Inferior parietal cortex (tissue), 1 donor: ENCODE data around the gene GARIN5A.

Source experiments
- DNase-seq: peaks from one replicate; pipeline ENCODE4 v3.0.0-alpha.2; 2016; ENCODE audit errors: extremely low spot score

The GARIN5A gene

DNA sequence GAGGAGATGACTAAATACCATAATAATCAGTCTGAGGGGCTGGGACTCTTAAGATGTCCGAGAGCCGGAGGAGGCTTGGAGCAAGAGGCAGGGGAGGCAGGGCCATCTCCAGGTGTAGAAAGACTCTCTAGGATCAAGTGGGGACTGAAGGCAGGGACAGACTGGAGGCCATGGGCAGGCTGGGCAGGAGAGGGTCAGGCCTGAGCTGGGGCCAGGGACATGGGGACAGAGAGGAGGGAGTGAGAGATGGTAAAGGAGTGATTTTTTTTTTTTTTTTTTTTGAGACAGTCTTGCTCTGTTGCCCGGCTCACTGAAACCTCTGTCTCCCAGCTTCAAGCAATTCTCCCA is 32.2 kb upstream of the GARIN5A start:
- DNase-seq = no peak

DNA sequence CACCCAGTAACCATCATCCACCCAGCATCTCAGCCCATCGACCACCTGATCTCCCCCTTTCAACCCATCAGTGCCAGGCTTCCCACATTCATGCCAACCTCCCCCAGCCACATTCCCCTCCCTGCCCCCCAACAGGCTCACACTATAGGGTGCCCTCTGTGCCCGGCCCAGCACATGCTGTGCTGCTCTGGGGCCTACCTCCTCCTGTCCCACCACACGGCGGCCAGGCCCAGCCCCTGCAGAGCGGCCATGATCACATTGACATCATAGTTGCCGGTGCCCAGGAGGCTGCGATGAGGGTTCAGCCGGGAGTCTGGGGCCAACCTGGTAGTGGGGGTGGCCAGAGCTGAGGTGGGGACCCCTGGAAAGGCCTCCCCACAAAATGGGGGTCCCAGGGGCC is 30.7 kb upstream of the GARIN5A start:
- DNase-seq = no peak

DNA sequence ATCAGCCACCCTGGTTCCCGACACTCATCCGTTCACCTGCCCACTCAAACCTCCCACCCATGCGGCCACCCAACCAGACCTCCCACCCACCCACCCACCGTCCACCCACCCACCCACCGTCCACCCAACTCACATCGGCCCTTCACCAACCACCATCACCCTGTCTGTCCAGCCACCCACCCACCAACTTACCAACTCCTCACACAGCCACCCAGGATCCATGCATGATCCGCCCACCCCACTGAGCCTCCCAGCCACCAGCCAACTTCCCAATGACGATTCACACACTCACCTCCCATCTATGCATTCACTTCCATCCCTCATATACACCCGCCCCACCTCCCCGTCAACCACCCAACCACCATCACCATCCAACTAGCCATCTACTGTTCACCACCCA is 30.1 kb upstream of the GARIN5A start:
- DNase-seq = no peak

DNA sequence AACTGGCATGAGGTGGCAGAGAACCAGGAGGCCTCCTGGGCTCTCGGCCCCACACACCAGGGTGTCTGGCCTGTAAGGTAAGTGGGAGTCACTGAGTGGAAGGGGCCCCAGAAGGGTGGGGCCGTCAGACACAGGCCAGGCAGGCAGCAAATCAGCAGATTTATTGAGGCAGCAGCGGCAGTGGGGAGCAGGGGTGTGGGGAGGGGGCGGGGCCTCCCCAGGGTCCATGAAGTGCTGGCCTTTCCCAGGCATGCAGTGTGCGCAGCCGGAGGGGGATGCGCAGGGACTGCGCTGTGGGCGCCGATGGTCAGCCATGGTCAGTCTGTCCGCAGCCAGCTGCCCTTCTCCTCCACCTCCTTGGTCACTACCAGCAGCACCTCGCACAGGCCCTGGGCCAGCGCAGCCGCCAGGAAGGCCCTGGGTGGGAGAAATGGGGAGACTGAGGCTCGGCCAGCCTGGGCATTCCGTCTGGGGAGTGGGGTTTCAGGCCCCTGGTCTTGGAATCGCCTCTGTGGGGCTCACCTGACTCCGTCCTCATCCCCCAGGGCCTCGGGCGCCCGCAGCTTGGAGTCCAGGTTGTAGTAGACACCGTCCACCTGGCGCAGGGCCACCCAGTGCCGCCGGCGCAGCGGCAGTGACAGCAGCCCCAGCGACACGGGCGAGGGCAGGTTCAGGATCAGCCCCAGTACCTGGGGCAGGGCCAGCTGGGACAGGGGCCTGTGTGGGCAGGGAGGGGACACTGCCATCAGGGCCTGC is 29.4 kb upstream of the GARIN5A start:
- no peak for DNase-seq

DNA sequence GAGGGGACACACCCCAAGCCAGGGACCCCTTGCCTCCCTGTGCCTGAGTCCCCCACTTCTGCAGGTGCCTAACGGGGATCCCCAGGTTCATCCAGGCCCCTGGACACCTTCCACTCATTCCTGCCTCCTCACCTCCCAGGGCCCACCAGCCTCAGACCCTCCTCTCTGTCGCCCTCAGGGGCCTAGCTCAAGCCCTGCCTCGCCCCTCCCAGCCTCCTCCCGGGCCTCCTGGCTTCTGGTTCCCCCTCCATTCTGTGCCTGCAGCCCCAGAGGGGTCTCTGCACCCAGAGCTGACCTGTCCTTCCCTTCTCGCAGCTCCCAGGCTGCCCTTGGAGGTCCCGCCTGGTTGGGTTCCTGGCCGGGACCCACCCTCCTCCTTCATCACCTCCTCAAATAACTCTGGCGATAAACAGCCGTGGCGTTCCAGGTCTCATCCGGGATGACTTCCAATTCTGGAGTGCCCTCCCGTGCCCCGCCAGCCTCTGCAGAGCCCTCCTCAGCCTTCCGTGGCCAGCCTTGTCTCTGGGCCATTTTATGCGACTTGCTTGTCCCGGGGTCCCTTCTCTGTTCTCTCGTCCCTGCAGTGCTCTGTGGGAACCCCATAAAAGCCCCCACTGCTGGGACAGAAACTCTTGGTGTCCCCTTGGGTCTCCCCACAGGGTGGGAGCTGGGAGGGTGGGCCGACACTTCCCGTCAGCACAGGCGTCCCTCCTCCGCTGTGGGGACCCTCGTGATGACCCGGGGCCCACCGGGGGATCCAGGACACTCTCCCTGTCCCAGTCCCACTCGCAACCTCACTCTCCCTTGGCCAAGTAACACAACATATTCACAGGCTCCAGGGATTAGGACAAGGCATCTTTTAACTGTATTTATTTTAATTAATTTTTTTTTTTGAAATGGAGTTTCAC is 25.2 kb upstream of the GARIN5A start:
- DNase-seq = no peak

DNA sequence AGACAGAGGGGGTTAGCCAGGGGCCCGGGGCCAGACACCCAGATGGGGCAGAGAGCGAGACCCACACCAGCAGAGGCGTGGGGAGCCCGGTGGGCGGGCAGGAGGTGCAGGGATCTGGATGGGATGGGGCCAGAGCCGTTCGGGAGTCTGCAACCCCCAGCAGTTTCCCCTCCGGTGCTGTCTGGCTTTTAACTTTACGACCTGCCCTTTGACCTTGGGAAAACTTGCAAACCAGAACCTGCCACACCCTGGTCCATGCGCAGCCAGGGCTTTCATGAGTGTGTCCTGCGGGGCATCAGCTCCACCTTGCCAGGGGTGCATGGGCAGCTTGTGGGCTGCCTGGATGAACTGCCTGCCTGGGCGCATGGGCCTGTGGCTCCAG is 24.5 kb upstream of the GARIN5A start:
- DNase-seq = no peak

DNA sequence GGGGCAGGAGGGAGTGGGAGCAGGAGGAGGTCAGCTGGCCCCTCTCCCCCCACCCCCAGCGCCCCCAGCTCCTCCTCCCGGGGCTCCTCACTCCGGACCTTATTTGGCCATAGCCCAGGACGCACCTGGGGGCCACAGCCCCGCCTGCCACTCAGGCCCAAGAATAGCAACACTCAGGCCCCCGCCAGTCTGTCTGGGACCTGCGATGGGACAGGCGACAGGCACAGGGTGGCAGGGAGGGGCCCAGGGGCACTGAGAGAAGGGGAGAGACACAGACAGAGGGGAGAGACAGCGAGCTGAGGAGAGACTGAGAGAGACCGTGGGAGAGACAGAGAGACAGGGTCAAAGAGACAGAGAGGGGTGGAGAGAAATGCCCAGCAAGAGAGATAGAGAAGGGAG is 24.1 kb upstream of the GARIN5A start:
- no peak for DNase-seq

DNA sequence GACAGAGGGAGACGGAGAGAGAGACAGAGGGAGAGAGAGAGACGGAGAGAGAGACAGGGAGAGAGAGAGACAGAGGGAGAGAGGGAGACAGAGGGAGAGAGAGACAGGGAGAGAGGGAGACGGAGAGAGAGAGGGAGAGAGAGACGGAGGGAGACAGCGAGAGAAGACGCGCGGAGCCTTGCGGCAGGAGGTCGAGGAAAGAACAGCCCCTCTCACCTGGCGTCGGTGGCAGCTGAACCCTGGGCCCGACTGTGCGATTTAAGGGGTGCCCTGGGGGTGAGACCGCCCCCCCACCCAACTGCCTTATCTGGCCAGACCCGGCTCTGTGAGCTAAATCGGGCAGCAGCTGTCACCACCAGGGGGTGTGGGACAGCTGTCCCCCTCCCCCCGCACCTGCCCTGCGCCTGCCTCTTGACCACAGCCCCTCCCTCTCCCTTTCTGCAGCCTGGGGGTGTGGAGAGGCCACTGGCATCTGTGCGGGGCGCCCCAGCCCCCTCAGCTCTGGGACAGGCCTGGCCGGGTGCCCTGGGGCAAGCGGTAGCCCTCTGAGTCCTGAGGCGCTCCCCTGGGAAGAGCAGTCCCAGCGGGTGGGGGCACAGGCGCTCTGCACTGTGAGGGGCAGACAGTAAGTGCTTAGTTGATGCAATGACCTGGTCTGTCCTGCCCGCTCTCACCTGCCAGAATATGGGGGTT is 23.6 kb upstream of the GARIN5A start:
- DNase-seq = no peak

DNA sequence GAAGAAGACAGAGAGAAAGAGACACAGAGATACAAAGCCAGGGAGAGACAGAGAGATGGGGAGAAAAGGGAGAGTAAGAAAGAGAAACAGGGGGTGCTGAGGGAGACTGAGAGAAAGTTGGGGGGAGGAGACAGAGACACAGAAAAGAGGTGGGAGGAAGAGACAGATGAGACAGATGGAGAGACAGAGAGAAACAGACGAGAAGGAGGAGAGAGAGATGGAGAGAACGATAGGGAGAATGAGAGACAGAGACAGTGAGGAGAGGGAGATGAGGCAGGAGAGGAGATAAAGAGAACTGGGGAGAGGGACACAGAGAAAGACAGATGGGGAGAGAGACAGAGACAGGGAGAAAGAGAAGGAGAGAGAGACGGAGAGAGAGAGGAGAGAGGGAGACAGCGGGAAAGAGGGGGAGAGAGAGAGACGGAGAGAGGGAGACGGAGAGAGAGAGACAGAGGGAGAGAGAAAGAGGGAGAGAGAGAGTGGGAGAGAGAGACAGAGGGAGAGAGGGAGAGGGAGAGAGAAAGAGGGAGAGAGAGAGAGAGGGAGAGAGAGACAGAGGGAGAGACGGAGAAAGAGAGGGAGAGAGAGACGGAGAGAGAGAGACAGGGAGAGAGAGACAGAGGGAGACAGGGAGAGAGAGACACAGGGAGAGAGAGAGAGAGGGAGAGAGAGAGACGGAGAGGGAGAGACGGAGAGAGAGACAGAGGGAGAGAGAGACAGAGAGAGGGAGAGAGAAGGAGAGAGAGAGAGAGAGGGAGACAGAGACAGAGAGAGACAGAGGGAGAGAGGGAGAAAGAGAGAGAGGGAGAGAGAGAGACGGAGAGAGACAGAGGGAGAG is 21.8 kb upstream of the GARIN5A start:
- DNase-seq = no peak

DNA sequence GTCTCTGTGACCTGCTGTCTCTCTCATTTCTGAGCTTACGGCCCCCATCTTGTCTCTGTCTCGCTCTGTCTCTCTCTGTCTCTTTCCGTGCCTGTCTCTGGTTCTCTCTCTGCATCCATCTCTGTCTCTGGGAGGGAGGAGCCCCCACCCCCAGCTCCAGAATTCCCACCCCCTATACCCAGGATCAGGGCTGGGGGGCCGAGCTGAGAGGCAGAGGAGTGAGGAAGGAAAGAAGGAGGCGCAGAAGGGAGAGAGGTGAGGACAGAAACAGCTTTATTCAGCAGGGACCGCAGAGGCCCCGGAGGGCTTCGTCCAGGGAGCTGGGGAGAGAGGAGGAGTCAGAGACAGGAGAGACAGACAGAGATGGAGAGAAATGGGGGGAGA is 20.4 kb upstream of the GARIN5A start:
- DNase-seq = no peak

DNA sequence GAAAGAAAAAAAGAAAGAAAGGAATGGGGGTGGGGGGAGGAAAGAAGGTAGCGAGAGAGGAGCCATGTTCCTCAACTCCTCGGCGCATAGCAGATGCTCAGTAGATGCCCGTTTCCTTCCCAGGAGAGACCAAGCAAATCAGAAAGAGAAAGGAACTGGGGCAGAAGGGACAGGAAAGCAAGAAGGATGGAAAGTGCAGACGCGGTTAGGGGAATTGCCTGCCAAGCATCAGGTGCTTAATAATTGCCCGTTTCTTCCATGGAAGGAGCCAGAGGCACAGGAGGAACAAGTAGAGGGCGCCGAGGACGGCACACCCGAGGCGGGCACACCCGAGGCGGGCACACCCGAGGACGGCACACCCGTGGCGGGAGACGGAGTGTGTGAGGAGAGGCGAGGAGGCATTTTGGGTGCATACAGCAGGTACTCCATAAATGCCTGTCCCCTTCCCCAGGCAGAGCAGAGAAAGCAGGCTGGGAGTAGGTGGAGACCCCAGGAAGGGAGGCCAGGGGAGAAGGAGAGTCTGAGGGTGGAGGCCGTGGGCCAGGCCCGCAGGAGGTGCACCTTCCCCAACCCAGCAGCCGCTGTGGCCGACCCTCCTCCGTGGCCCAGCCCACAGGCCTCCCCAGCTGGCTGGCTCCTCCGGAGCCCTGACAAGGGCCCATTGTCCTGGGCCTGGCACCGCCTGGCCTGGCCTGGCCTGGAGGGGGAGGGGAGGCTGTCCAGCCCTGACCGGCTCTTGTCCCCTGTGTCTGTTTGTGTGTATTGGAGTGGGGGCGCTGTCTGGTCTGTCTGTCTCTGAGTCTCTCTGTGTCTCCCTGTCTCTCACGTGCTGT is 19.8 kb upstream of the GARIN5A start:
- peak; percentile 81 for DNase-seq

DNA sequence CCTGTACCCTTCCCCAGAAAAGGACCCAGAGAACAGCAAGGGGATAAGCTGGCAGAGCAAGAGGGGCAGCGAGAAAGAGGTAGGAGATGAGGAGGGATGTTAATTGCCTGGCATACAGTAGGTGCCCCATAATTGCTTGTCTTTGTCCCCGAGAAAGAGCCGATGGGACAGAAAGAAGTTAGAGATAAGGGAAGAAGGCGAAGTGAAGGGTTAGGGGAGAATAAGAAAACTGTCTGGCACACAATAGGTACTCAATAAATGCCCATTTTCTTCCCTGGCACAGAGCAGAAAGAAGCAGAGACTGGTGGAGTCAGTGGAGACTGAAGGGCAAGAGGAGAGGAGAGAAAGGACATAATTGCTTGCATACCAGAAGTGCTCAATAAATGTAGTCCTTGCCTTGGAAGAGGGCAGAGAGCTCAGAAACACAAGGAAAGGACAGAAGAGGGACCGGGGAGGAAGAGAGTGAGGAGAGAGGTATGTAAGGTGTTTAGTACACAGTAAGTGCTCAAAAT is 18.4 kb upstream of the GARIN5A start:
- no peak for DNase-seq

DNA sequence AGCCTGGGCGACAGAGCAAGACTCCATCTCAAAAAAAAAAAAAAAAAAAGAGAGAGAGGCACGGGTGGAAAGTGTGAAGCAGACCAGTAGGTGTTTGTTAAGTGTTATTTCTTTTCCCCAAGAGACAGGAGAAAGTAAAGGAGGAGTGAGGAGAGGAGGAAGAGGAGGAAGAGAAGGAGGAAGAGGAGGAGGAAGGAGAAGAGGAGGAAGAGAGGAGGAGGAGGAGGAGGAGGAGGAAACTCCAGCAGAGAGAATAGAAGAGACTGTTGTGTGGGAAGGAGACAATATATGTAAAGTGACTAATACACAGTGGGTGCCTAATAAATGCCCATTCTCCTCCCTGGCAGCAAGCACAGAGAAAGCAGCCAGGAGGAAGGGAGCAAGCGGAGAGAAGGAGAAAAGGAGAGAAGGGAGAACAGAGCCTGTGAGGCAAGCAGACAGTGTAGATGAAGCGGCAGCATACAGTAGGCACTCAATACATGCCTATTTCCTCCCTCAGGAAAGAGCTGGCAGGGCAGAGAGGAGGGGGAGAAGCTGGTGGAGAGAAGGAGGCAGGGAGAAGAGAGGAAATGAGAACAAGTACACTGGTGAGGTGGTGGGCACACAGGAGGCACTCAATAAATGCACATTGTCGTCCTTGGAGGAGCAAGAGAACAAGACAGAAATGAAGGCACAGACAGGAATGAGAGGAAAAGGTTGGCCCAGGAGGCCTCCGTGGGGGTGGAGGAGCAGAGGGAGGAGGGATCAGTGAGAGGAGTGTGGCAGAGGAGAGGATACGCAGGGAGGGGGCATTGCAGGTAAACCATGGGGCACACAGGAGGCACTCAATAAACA is 17.8 kb upstream of the GARIN5A start:
- DNase-seq = no peak

DNA sequence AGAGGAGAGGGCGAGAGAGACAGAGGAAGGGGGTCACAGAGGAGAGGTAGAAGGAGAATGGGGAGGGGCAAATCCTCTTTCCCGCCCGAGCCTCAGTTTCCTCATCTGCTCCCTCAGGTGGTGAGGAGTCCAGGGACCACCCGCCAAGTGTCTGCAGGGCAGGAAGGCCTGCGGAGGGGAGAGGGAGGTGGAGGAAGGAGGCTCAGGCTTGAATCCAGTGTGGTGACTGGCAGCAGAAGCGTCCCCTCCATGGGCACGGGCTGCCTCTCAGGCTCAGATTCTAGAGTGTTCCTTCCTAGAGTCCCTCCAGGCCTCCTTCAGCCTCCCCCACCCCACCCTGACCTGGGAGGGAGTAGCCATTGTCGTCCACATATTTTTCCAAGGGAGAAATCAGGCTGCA is 16.5 kb upstream of the GARIN5A start:
- no peak for DNase-seq

DNA sequence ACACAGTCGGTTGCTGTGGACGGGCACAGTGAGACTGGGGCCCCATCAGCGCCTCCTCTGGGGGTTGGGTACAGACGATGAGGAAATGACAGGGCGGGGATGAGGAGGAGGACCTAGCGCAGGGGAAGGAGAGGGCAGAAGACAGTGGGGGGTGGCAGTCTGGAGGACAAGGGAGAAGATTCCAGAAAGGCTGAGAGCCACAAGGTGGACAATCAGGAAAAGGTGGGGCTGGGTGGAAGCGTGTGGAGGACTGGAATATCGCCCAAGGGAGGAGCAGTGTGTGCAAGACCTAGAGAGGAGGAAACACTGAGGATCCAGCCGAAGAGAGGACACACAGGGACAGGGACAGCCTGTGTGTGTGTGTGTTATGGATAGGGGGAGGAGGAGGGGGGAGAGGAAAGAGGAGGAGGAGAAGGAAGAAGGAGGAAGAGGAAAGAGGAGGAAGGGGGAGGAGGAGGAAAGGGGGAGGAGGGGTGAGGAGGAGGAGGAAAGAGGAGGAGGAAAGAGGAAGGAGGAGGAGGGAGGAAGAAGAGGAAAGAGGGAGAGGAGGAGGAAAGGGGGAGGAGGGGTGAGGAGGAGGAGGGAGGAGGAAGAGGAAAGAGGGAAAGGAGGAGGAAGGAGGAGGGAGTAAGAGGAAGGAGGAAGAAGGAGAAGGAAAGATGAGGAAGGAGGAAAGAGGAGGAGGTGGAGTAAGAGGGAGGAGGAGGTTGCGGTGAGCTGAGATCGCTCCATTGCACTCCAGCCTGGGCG is 15.8 kb upstream of the GARIN5A start:
- no peak for DNase-seq

DNA sequence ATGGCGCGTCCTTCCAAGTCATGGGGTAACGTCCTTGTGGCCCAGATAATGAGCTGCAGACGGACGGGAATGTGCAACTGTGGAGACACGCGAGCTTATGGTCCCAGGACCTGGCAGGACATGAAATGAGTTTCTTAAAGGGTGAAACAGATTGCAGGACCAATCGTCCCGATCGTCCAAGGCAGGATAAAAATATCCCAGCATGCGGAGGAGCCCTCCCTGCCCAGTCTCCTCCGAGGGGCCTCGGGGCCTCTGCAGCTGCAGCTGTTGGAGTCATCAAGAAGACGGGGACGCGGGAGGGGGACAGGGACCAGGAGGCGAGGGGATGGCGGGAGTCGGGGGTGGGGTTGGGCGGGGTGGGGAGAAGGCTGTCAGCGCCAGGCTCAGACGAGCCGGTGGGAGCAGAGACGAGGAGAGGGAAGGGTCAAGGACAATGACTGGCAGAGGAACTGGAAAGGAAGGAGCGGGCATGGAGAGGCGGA is 14.4 kb upstream of the GARIN5A start:
- DNase-seq = no peak

DNA sequence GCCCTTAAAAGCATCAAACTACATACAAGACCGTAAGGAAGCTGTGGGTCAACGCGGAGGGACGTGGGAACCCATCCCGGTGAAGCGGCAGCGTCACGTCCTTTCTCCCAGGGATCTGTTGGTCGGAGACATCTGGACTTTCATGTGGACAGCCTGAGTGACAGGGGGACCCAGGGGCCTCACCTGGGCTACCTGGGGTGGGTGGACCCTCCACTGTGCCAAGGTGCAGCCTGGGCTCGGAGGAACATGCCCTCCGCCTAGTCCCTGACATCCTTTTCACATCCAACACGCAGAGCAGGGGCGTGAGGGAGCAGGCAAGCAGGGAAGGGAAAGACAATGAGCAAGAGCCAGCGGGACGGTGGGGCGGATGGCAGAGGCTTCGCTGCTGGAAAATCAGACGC is 13.8 kb upstream of the GARIN5A start:
- no peak for DNase-seq

DNA sequence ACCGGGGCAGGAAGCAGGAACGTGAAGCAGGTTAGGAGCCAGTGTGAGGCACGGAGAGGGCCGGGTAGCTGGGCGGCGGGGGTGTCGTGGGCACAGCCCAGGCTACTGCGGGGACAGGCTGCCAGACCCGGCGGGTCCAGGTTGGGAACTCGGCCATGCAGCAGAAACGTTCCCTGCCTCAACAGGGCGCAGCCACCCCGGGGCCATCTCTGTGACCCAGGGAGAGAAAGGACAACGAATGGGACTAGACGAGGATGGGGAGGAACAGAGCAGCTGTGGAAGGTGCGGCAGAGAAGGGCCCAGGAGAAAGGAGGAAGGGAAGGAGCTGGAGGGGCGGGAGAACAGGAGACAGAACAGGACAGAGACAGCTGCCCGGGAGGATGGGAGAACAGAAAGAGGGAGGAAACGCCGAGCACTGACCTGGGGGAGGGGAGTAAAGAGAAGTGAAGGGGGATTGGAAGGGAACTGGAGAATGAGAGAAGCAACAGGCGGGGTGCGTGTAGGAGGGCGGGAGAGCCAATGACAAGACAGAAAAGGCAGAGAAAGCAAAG is 12.9 kb upstream of the GARIN5A start:
- DNase-seq = no peak
